Left renal pelvis (tissue), 4 donors: Measurements from ENCODE around the gene HDGFL2. TPM values are rescaled to one million over a fixed set of nuclear protein-coding genes. Genes with fewer than 3 reads are reported as not detected.
"Not testable (repeated sequence)": the region's sequence is repeated elsewhere in the genome, so short reads cannot be mapped to it uniquely, and the experiment has no call there.

Source experiments
- DNase-seq, 4 donors: peaks; one replicate each; pipeline ENCODE4 v3.0.0-alpha.2; 2013; ENCODE audit warnings: low read depth in 4 of 4, low spot score in 3 of 4
- polyA plus RNA-seq, 4 donors: library from polyadenylated mRNA; unstranded; fragments of 120-200 nt; gene quantifications; one replicate each; pipeline ENCODE4 v1.2.1, GENCODE V29; 2013; ENCODE audit not compliant: insufficient read length in 4 of 4

Gene HDGFL2
- polyA plus RNA-seq, 4 donors, result 62.6 to 88.6 (median 66.3) TPM

- no peak for DNase-seq
These were observed 39.4 kb downstream of the HDGFL2 start for GRCh38 chr19:4511300-4512054.

GRCh38 chr19:4512070-4512469, 40.0 kb downstream of the HDGFL2 start:
- DNase-seq, result no peak

- DNase-seq, result no peak
These were observed 41.2 kb downstream of the HDGFL2 start for GRCh38 chr19:4513248-4513647.

- DNase-seq, result no peak
These were observed 43.6 kb downstream of the HDGFL2 start for GRCh38 chr19:4515732-4516131.

- no peak for DNase-seq
These were observed 44.3 kb downstream of the HDGFL2 start for GRCh38 chr19:4516199-4516938.

- DNase-seq, result no peak
These were observed 44.8 kb downstream of the HDGFL2 start for GRCh38 chr19:4516939-4517300.

GRCh38 chr19:4517451-4518057, 45.5 kb downstream of the HDGFL2 start:
- DNase-seq, result no peak

GRCh38 chr19:4518345-4519171, 46.5 kb downstream of the HDGFL2 start, which contains the start of gene PLIN4:
TSS of gene PLIN4 (minus strand) at chr19:4518486. CDS start at chr19:4518272, 214 bp downstream.
- no peak for DNase-seq

GRCh38 chr19:4519172-4519496, 47.0 kb downstream of the HDGFL2 start:
- DNase-seq, result no peak

- DNase-seq, result no peak
These were observed 47.6 kb downstream of the HDGFL2 start for GRCh38 chr19:4519521-4520277.

GRCh38 chr19:4521170-4521887, 49.2 kb downstream of the HDGFL2 start:
- no peak for DNase-seq

GRCh38 chr19:4521888-4522242, 49.8 kb downstream of the HDGFL2 start:
- DNase-seq, result no peak

- DNase-seq, result no peak
These were observed 50.4 kb downstream of the HDGFL2 start for GRCh38 chr19:4522291-4523002.

- DNase-seq, result no peak
These were observed 51.4 kb downstream of the HDGFL2 start for GRCh38 chr19:4523306-4524110.

- no peak for DNase-seq
These were observed 52.9 kb downstream of the HDGFL2 start for GRCh38 chr19:4524808-4525562.

GRCh38 chr19:4525563-4526002, 53.5 kb downstream of the HDGFL2 start:
- no peak for DNase-seq

- DNase-seq, result not testable (repeated sequence)
These were observed 55.3 kb downstream of the HDGFL2 start for GRCh38 chr19:4527377-4527776.
